Activated naive CD8-positive, alpha-beta T cell (primary cell): ENCODE data around the gene PDE6B.

Experiments
- H3K27ac Mint-ChIP-seq: one replicate; pipeline ENCODE4 v1.8.0; 2021; ENCODE audit warnings: mixed read lengths
- H3K27me3 Mint-ChIP-seq: one replicate; pipeline ENCODE4 v1.8.0; 2021; ENCODE audit warnings: mixed read lengths
- H3K36me3 Mint-ChIP-seq: one replicate; pipeline ENCODE4 v1.8.0; 2021; ENCODE audit warnings: mixed read lengths
- H3K4me1 Mint-ChIP-seq: one replicate; pipeline ENCODE4 v1.8.0; 2021; ENCODE audit warnings: low read depth, mixed read lengths
- H3K4me3 Mint-ChIP-seq: one replicate; pipeline ENCODE4 v1.8.0; 2021; ENCODE audit warnings: mild to moderate bottlenecking, mixed read lengths
- H3K9me3 Mint-ChIP-seq: one replicate; pipeline ENCODE4 v1.8.0; 2021; ENCODE audit warnings: low read depth, mixed read lengths

PDE6B gene

GRCh38 chr4:710116-710515, 84.7 kb downstream of the PDE6B start:
- Mint-ChIP-seq H3K9me3 (no peaks in the 10 kb centered on the region), H3K27ac (no peak overlapping the region), H3K4me3 (no peak overlapping the region), H3K36me3 (peaks cover 2% of the 10 kb centered on the region), H3K4me1 (peaks cover 30% of the 10 kb centered on the region), H3K27me3 (no peaks in the 10 kb centered on the region)

- Mint-ChIP-seq H3K27ac (no peak overlapping the region), H3K27me3 (no peaks in the 10 kb centered on the region), H3K4me1 (peaks cover 32% of the 10 kb centered on the region), H3K9me3 (no peaks in the 10 kb centered on the region), H3K36me3 (peaks cover 2% of the 10 kb centered on the region), H3K4me3 (no peak overlapping the region)
Measured at GRCh38 chr4:710916-711315, 85.5 kb downstream of the PDE6B start.

- H3K36me3 Mint-ChIP-seq, result peaks cover 2% of the 10 kb centered on the region
- H3K27ac Mint-ChIP-seq, result no peak overlapping the region
- peaks cover 32% of the 10 kb centered on the region for H3K4me1 Mint-ChIP-seq
- H3K4me3 Mint-ChIP-seq, result no peak overlapping the region
- H3K27me3 Mint-ChIP-seq, result no peaks in the 10 kb centered on the region
- no peaks in the 10 kb centered on the region for H3K9me3 Mint-ChIP-seq
Measured at GRCh38 chr4:712093-712492, 86.7 kb downstream of the PDE6B start.

GRCh38 chr4:712916-713632, 87.7 kb downstream of the PDE6B start:
- no peaks in the 10 kb centered on the region for H3K9me3 Mint-ChIP-seq
- no peak overlapping the region for H3K27ac Mint-ChIP-seq
- peaks cover 2% of the 10 kb centered on the region for H3K36me3 Mint-ChIP-seq
- no peak overlapping the region for H3K4me3 Mint-ChIP-seq
- H3K4me1 Mint-ChIP-seq, result peaks cover 36% of the 10 kb centered on the region
- H3K27me3 Mint-ChIP-seq, result no peaks in the 10 kb centered on the region

GRCh38 chr4:714087-714486, 88.7 kb downstream of the PDE6B start:
- Mint-ChIP-seq H3K36me3 (peaks cover 2% of the 10 kb centered on the region), H3K9me3 (no peaks in the 10 kb centered on the region), H3K27ac (no peak overlapping the region), H3K4me3 (no peak overlapping the region), H3K4me1 (peaks cover 29% of the 10 kb centered on the region), H3K27me3 (no peaks in the 10 kb centered on the region)

- Mint-ChIP-seq H3K4me1 (peaks cover 14% of the 10 kb centered on the region), H3K4me3 (no peak overlapping the region), H3K27me3 (no peaks in the 10 kb centered on the region), H3K36me3 (no peaks in the 10 kb centered on the region), H3K27ac (no peak overlapping the region), H3K9me3 (no peaks in the 10 kb centered on the region)
Measured at GRCh38 chr4:717601-718320, 92.4 kb downstream of the PDE6B start.

- Mint-ChIP-seq H3K4me1 (peaks cover 14% of the 10 kb centered on the region), H3K36me3 (no peaks in the 10 kb centered on the region), H3K4me3 (no peak overlapping the region), H3K27ac (no peak overlapping the region), H3K27me3 (no peaks in the 10 kb centered on the region), H3K9me3 (no peaks in the 10 kb centered on the region)
Measured at GRCh38 chr4:718460-718859, 93.1 kb downstream of the PDE6B start.
